ENCODE results near the gene TMEM132A.

TMEM132A gene

DNA sequence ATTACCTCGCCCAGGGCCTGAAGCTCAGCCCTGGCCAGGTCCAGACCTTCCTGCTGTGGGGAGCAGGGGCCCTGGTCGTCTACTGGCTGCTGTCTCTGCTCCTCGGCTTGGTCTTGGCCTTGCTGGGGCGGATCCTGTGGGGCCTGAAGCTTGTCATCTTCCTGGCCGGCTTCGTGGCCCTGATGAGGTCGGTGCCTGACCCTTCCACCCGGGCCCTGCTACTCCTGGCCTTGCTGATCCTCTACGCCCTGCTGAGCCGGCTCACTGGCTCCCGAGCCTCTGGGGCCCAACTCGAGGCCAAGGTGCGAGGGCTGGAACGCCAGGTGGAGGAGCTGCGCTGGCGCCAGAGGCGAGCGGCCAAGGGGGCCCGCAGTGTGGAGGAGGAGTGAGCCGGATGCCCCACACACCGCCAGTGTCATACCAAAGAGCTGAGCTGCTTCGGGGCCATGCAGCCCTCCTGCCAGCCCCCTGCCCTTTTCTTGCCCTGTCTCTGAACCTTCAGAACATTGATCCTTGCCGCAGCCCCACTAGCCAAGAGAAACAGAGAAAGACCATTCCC lies 2.4 kb upstream of the TMEM132A start:
- no peak for DNase-seq (ENCODE audit: low spot score)

DNA sequence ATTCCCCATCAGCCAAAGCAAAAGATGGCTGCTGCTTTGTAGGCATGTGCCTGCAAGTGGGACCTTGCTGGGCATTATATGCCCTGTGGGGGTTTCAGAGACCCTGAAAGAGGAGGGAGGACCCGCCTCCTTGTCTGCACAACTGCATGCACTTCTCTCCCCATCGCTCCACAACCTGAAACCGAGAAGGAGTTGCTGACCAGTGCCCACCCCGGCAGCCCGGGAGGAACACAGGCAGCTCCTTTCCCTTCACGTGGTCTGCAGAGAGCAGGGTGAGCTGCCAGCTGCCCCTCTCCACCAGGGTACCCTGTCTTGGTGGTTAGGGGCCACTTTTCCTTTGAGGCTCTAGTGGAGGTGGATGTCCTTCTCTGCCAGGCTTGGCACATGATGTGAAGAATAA lies 1.4 kb upstream of the TMEM132A start:
- no peak for DNase-seq (ENCODE audit: low spot score)

DNA sequence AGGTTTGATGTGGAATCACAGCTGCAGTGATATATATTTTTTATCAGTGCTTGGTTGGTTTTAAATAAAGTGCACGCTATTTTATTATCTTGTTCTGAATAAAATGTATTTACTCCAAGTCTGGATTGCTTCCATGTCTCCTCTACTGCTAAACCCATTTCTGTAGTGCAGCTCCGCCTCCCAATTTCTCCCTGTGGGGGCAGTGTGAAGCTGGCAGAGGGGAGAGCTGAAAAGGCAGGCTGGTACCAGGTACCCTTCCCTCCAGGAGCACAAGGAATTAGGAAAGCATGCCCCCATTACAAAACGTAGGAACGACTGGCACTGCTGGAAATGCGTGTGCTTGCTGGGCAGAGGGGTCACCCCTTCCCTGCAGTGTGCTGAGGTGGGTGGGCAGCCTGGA lies 934 bp upstream of the TMEM132A start:
- no peak for DNase-seq (ENCODE audit: low spot score)

GRCh38 chr11:60923800-60924109 lies 505 bp upstream of the TMEM132A start:
- no peak for DNase-seq (ENCODE audit: low spot score)

DNA sequence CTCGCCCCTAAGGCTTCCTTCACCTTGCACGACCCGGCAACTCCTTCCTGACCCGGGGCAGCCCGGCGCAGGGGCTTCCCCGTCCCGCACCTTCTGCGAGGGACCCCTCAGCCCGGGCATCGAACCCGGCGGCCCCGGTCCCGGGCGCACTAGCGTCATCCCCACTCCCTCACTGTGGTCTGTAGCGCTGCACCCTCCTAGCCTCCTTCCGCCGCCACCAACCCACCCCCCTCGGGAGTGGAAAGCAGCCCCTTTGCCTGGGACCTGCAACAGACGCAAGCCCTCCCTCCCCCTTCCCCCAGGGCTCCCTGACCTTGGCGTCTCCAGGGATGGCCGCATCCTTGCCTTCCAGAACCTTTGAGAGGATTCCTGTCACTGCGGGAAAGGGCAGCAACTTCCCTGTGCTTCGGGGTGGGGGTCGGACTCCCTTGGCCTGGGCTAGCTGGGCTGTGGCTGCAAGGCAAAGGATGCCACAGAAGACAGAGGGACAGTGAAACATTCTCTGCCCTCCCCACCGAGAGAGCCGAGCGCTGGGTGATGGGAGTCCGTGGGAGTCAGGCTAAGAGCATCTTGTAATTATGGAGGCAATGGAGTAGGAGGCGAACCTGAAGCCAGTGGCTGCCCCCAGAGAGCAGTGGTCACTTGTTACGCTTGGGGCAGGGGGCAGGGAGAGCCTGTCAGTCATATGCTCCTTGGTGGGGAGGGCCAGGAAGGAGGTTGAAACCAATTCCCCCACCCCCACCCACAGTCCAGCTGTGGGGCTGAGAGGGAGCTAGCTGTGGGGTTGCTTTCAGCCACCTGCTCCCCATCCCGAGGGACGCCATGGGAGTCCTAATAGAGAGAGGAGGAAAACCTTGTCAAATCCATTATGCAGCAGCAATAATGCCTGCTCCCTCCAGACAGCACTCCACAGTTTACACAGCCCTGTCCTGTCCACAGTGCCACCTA lies 920 bp downstream of the TMEM132A start:
- DNase-seq (ENCODE audit: low spot score), result no peak

GRCh38 chr11:60925868-60926267 lies 1.6 kb downstream of the TMEM132A start:
- DNase-seq (ENCODE audit: low spot score), result no peak

DNA sequence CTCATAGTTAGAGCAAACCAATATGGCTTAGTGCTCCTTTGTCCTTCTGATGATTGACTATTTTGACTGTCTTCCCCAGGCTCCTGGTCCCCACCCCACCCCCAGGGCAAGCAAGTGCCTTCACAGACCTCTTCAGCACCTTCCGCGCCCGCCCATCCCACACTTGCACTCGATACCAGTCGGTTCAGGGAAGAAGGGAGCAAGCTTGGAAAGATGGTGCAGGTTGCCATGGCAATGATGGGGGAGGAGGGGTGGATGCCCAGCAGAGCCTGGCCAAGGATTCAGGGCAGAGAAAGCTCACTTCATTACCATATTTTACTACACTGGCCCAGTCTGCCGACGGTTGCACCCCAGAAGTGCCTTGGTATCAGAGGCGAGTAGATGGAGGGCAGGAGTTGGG lies 2.2 kb downstream of the TMEM132A start:
- no peak for DNase-seq (ENCODE audit: low spot score)

GRCh38 chr11:60927061-60927592 lies 2.9 kb downstream of the TMEM132A start:
- DNase-seq (ENCODE audit: low spot score), result no peak

DNA sequence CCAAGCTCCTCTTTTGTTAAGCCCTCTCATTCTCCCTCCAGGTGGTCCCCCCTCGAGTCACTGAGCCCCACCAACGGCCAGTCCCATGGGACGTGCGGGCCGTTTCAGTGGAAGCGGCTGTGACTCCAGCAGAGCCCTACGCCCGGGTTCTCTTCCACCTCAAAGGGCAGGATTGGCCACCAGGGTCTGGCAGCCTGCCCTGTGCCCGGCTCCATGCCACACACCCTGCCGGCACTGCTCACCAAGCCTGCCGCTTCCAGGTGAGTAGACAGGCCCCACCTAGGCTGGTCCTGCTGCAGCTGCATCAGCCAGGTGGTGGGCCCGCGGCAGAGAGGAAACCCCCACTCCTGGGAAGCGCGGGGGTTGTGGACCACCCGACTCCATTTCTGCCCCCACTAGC lies 3.3 kb downstream of the TMEM132A start:
- DNase-seq (ENCODE audit: low spot score), result no peak

GRCh38 chr11:60928563-60929001 lies 4.3 kb downstream of the TMEM132A start:
- DNase-seq (ENCODE audit: low spot score), result no peak

DNA sequence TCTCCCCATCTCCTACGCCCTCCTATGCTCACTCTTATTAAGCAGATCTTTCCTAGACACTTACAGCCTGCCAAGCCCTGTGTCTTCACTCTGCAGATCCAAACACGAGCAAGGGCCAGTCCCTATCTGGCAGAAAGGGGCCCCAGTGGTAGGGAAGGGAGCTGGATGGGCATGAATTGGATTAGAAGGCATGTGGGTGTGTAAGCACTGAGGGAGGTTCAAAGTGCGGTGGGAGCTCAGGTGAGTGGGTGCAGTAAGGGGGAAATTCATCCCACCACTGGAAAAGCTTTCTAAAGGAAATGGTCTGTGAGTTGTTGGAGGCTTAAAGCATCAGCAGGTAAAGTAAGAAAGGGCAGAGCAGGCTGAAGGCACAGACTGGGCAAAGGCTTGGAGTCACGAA lies 5.5 kb downstream of the TMEM132A start:
- no peak for DNase-seq (ENCODE audit: low spot score)

DNA sequence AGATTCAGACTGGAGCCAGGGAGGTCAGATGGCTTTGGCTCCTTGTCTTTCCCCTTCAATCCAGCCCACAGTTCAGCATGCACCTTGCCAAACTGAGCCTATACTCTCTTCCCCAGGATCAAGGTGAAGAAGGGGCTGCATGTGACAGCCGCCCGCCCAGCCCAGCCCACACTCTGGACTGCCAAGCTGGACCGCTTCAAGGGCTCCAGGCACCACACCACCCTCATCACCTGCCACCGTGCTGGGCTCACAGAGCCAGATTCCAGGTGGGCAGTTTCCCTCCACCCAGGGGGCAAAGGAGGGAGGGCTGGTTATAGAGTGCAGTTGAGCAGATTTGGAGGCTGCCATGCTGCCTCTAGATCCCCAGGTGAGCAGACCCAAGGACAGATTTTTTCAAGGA lies 6.1 kb downstream of the TMEM132A start:
- DNase-seq (ENCODE audit: low spot score), result no peak

GRCh38 chr11:60931917-60932316 lies 7.7 kb downstream of the TMEM132A start:
- DNase-seq (ENCODE audit: low spot score), result no peak

DNA sequence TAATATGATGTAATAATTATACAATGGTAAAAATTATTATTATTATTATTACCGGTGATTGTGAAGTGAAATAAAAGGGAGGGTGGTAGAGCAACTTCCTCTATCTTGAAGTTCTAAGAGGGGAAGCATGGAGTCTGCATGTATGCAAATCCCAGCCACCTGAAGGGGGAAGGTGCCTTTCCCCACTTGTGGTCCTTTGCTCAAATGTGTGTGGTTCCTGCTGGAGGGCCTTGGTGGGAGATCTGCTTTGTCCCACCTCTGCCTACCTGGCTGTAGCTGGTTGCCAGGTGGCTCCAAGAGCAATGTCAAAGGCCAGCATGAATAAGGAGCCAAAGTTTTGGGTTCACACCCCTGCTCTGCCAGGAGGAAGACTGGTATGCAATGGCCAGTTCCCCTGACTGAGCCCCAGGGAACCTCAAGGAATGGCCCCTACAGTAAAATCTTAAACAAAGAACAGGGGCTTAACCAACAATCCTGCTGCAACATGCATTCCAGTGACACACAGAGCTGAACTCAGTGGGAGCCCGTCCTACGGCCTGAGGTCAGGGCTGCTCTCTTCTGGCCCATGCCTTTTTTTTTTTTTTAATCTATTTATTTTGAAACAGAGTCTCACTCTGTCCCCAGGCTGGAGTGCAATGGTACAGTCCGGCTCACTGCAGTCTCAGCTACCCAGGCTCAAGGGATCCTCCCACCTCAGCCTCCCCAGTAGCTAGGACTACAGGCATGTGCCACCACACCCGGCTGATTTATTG lies 8.5 kb downstream of the TMEM132A start:
- DNase-seq (ENCODE audit: low spot score), result no peak

- DNase-seq (ENCODE audit: low spot score), result no peak
Measured at GRCh38 chr11:60933416-60934123, 9.3 kb downstream of the TMEM132A start.

- DNase-seq (ENCODE audit: low spot score), result no peak
Measured at GRCh38 chr11:60934124-60934789, 10.0 kb downstream of the TMEM132A start.

- no peak for DNase-seq (ENCODE audit: low spot score)
Measured at GRCh38 chr11:60934790-60935605, 10.7 kb downstream of the TMEM132A start.

GRCh38 chr11:60935676-60936442 lies 11.6 kb downstream of the TMEM132A start:
- DNase-seq (ENCODE audit: low spot score), result no peak

- DNase-seq (ENCODE audit: low spot score), result no peak
Measured at GRCh38 chr11:60936467-60937143, 12.3 kb downstream of the TMEM132A start.

Data from LoVo (cell line).